IMR-90 (cell line): ENCODE data around the gene RXRB. TPM values are rescaled to one million over a fixed set of nuclear protein-coding genes. Genes with fewer than 3 reads are reported as not detected.

Experiments
- ATAC-seq: fragments of 200-7000 bp; cut with Tn5 transposase; 2 replicates; pipeline ENCODE4 v1.9.1; 2020; ENCODE audit warnings: low read depth, mild to moderate bottlenecking, moderate library complexity
- BruUV-seq: library from RNA; stranded (reverse); fragments of 400-500 nt; replicated peaks from 2 replicates; lab custom pipeline; 2021; lab: Mats Ljungman, UMichigan
- CTCF ChIA-PET: fragments of 300-600 bp; formaldehyde crosslinking; extraction: SDS; loops from one replicate; lab custom pipeline; 2021; ENCODE audit warnings: antibody characterized with exemption; lab: Yijun Ruan, JAX
- POLR2A ChIA-PET: fragments of 300-600 bp; sonication (Branson Sonifier 250); formaldehyde crosslinking; loops from one replicate; lab custom pipeline; 2022; ENCODE audit warnings: antibody characterized with exemption; ENCODE audit not compliant: unreplicated experiment; lab: Charles Lee
- DNase-seq: peaks from one replicate; pipeline ENCODE4 v3.0.0; 2013
- H2AFZ ChIP-seq: replicated peaks from 2 replicates; pipeline ENCODE3; 2013; ENCODE audit warnings: low read length, mild to moderate bottlenecking; ENCODE audit not compliant: poor library complexity
- H2AK5ac ChIP-seq: 2 replicates; pipeline ENCODE4 v1.6.1; 2013; ENCODE audit warnings: low read depth, low read length, inconsistent platforms
- H2AK9ac ChIP-seq: replicated peaks from 2 replicates; pipeline ENCODE3; 2013; ENCODE audit warnings: mild to moderate bottlenecking, low read depth, low read length, moderate library complexity; ENCODE audit not compliant: poor library complexity
- H2BK120ac ChIP-seq: 2 replicates; pipeline ENCODE4 v1.6.1; 2013; ENCODE audit warnings: low read depth, low read length, inconsistent platforms
- H2BK15ac ChIP-seq: 3 replicates; pipeline ENCODE4 v1.6.1; 2013; ENCODE audit warnings: low read depth, low read length, inconsistent platforms
- H2BK20ac ChIP-seq: 2 replicates; pipeline ENCODE4 v1.6.1; 2013; ENCODE audit warnings: low read depth, mild to moderate bottlenecking, inconsistent platforms, low read length, moderate library complexity
- H2BK5ac ChIP-seq: 2 replicates; pipeline ENCODE4 v1.6.1; 2013; ENCODE audit warnings: mild to moderate bottlenecking, low read depth, low read length, inconsistent platforms; ENCODE audit not compliant: poor library complexity, severe bottlenecking
- H3K14ac ChIP-seq: replicated peaks from 2 replicates; pipeline ENCODE4 v1.6.1; 2013; ENCODE audit warnings: low read depth, low read length, inconsistent platforms
- H3K18ac ChIP-seq: 2 replicates; pipeline ENCODE4 v1.6.1; 2013; ENCODE audit warnings: low read depth, low read length, control low read depth
- H3K23ac ChIP-seq: 2 replicates; pipeline ENCODE4 v1.6.1; 2013; ENCODE audit warnings: low read depth, low read length, inconsistent platforms
- H3K27ac ChIP-seq: 2 replicates; pipeline ENCODE4 v1.5.1; 2013; ENCODE audit warnings: mild to moderate bottlenecking, control low read depth, low read length; ENCODE audit not compliant: insufficient read depth
- H3K27me3 ChIP-seq: 2 replicates; pipeline ENCODE4 v1.6.1; 2013; ENCODE audit warnings: low read length; ENCODE audit not compliant: control insufficient read depth, insufficient read depth
- H3K36me3 ChIP-seq: 2 replicates; pipeline ENCODE4 v1.6.1; 2013; ENCODE audit warnings: low read length, mixed read lengths; ENCODE audit not compliant: control insufficient read depth, insufficient read depth
- H3K4ac ChIP-seq: 2 replicates; pipeline ENCODE4 v1.6.1; 2013; ENCODE audit warnings: low read depth, low read length, inconsistent platforms
- H3K4me1 ChIP-seq: 2 replicates; pipeline ENCODE4 v1.6.1; 2013; ENCODE audit warnings: low read length, mixed read lengths; ENCODE audit not compliant: control insufficient read depth, insufficient read depth
- H3K4me2 ChIP-seq: 2 replicates; pipeline ENCODE4 v1.6.1; 2013; ENCODE audit warnings: low read depth, mild to moderate bottlenecking, control low read depth, low read length, moderate library complexity
- H3K4me3 ChIP-seq: 2 replicates; pipeline ENCODE4 v1.5.1; 2013; ENCODE audit warnings: low read depth, mild to moderate bottlenecking, control low read depth, low read length, moderate library complexity; ENCODE audit not compliant: insufficient read depth
- H3K56ac ChIP-seq: 2 replicates; pipeline ENCODE4 v1.6.1; 2013; ENCODE audit warnings: low read length, inconsistent platforms; ENCODE audit not compliant: insufficient read depth; ENCODE audit errors: extremely low read depth
- H3K79me1 ChIP-seq, 2 experiments: 2 replicates each; pipeline ENCODE4 v1.6.1; 2013; ENCODE audit warnings: low read length in 2 of 2, inconsistent platforms in 1 of 2, low read depth in 1 of 2
- H3K9ac ChIP-seq: 2 replicates; pipeline ENCODE4 v1.6.1; 2013; ENCODE audit warnings: low read depth, low read length, control low read depth
- H3K9me1 ChIP-seq: 2 replicates; pipeline ENCODE4 v1.6.1; 2013; ENCODE audit warnings: low read length, inconsistent platforms; ENCODE audit not compliant: insufficient read depth
- H3K9me3 ChIP-seq: 2 replicates; pipeline ENCODE4 v1.6.1; 2013; ENCODE audit warnings: low read length; ENCODE audit not compliant: control insufficient read depth, insufficient read depth
- H4K20me1 ChIP-seq: 2 replicates; pipeline ENCODE4 v1.6.1; 2013; ENCODE audit warnings: low read length, inconsistent platforms; ENCODE audit not compliant: insufficient read depth
- H4K5ac ChIP-seq: 2 replicates; pipeline ENCODE4 v1.6.1; 2013; ENCODE audit warnings: mild to moderate bottlenecking, low read depth, low read length, control low read depth
- H4K8ac ChIP-seq, 2 experiments: 2 replicates each; pipeline ENCODE4 v1.6.1; 2013; ENCODE audit warnings: low read depth in 2 of 2, low read length in 2 of 2, control low read depth in 1 of 2, inconsistent platforms in 1 of 2
- H4K91ac ChIP-seq: 2 replicates; pipeline ENCODE4 v1.6.1; 2013; ENCODE audit warnings: low read depth, low read length, inconsistent platforms; ENCODE audit not compliant: insufficient read depth
- CTCF ChIP-seq: conservative IDR thresholded peaks from 2 replicates; pipeline ENCODE4 v1.5.1; 2012; ENCODE audit warnings: mild to moderate bottlenecking, low read depth, low read length, improper control_type of control experiment
- WGBS, 2 experiments: methylation state at CpG; one replicate each; pipeline versions ENCODE4 v1.1.5 to v1.1.7; 2013; ENCODE audit warnings: missing lambda C conversion rate in 2 of 2; ENCODE audit not compliant: insufficient read length in 1 of 2; ENCODE audit errors: extremely low coverage in 2 of 2; 5-methylcytosine and 5-hydroxymethylcytosine counted together
- dilution Hi-C: fragments of 300-500 bp; cut with HindIII; formaldehyde crosslinking; loops from one replicate; pipeline ENCODE4 v1.14.3; 2018; ENCODE audit warnings: low sequenced_read_pairs; ENCODE audit not compliant: unreplicated experiment
- in situ Hi-C: fragments of 300-500 bp; cut with MboI; formaldehyde crosslinking; loops from 3 replicates; pipeline ENCODE4 v1.14.3; 2019; ENCODE audit warnings: low sequenced_read_pairs, inconsistent platforms, mixed read lengths
- intact Hi-C: fragments of 100-400 bp; cut with micrococcal nuclease; formaldehyde crosslinking; loops from 2 replicates; pipeline ENCODE4 v1.10.0; 2022
- polyA plus RNA-seq, 3 experiments: library from polyadenylated mRNA; depleted of rRNA; stranded (reverse); fragments of >200 nt; gene quantifications; 2 replicates each; pipeline ENCODE4 v1.2.3, GENCODE V29; 2012; ENCODE audit warnings: low replicate concordance in 1 of 3
- total RNA-seq: library from RNA; depleted of rRNA; stranded (reverse); fragments of >200 nt; gene quantifications from 2 replicates; pipeline ENCODE4 v1.2.3, GENCODE V29; 2012

The RXRB gene
- total and polyA plus RNA-seq, 2 of the 4 experiments (the other 2 are of a cell fraction), result 18.6 to 53.7 TPM

- Histone ChIP-seq H4K91ac (no peak overlapping the region), H2AK9ac (no peak overlapping the region), H3K4me2 (no peak overlapping the region), H3K23ac (no peak overlapping the region), H3K56ac (no peak overlapping the region), H2AFZ (no peak overlapping the region), H4K5ac (no peak overlapping the region), H2AK5ac (no peak overlapping the region), H3K18ac (no peak overlapping the region), H3K4me3 (no peak overlapping the region), H2BK120ac (no peak overlapping the region), H2BK5ac (no peak overlapping the region), H4K8ac (no peak overlapping the region), H3K9ac (no peak overlapping the region), H3K36me3 (no peaks in the 10 kb centered on the region), H3K27me3 (peaks cover 4% of the 10 kb centered on the region), H3K4me1 (peaks cover 9% of the 10 kb centered on the region), H3K79me1 (no peaks in the 10 kb centered on the region), H2BK20ac (no peak overlapping the region), H3K9me1 (peaks cover 5% of the 10 kb centered on the region; the same call in 1 of the 2 replicates), H4K20me1 (no peaks in the 10 kb centered on the region), H3K14ac (no peak overlapping the region), H3K4ac (no peak overlapping the region), H3K27ac (no peak overlapping the region), H2BK15ac (no peak overlapping the region), H3K9me3 (no peaks in the 10 kb centered on the region)
- ATAC-seq (no peak), DNase-seq (no peak)
- dilution Hi-C loops (no loop called here), in situ Hi-C loops (loop anchor here (5.0 to 10.0 kb wide), 2 partner anchors 87 to 145 kb away; no protein-coding TSS in a partner anchor), intact Hi-C loops (no loop called here)
- ChIA-PET CTCF (interaction anchor here (0.6 to 1.4 kb wide), 4 partner anchors 7 to 88 kb away, joined by 3 to 6 read pairs (median 4); no protein-coding TSS in a partner anchor), POLR2A (no interaction called here)
- WGBS, 2 experiments, result 92% methylated on average over 6 of the region's 11 CpGs; no CpG with 5 or more reads in 1 of the 2 experiments
- no peak for TF ChIP-seq CTCF
- BruUV-seq, result no TSS peak
Measured at GRCh38 chr6:33160096-33160495, 40.4 kb downstream of the RXRB start.
